Stimulated activated CD4-positive, alpha-beta T cell treated with anti-CD3 and anti-CD28 coated beads, Interleukin-2, amount 100 ng/mL, for 4 hours (primary cell): Measurements from ENCODE around the gene GPR42.
"Not testable (repeated sequence)": the region's sequence is repeated elsewhere in the genome, so short reads cannot be mapped to it uniquely, and the experiment has no call there.

Experiments used
- DNase-seq: peaks from one replicate; pipeline ENCODE4 v3.0.0-alpha.2; 2020; ENCODE audit warnings: low read depth

The GPR42 gene

DNA sequence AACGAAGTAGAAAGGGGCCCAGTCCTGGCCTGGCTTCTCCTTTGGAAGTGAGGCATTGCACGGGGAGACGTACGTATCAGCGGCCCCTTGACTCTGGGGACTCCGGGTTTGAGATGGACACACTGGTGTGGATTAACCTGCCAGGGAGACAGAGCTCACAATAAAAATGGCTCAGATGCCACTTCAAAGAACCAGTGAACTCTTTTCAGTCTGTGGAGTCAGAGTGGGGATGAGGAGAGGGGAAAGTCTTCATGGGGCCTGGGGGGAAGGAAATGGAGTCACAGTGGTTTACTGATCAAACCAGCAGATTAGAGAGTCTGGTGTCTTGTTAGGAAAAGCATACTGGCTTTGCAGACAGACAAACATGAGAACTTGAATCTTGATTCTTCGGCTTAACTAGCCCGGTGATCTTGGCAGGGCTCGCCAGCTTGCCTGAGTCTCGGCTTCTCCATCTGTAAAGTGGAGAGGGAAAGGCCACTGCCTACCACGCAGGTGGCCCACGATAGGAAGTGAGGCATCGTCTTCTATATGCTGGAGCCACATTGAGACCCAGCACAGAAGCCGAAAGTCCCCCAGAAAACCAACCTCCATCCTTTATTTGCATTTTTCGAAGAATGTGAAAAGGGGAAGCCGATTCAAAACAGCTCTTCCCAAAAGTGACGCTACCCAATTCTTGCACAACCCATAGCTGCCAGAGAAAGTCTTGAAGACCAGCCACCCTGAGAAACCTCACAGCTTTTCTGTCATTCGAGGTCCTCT is 23.5 kb upstream of the GPR42 start, which contains the start of gene FFAR1:
TSS of gene FFAR1 (plus strand) at position 732 of the 759 bp plus-strand sequence. CDS start 3,650 bp downstream, outside the sequence.
- DNase-seq, result no peak

GRCh38 chr19:35347930-35348298 is 23.0 kb upstream of the GPR42 start:
- DNase-seq, result no peak

GRCh38 chr19:35348911-35349611 is 21.8 kb upstream of the GPR42 start:
- DNase-seq, result no peak

GRCh38 chr19:35349614-35350521 is 21.0 kb upstream of the GPR42 start:
- DNase-seq, result no peak

- DNase-seq, result no peak
These were observed 20.3 kb upstream of the GPR42 start for GRCh38 chr19:35350591-35350990.

GRCh38 chr19:35351411-35352176 is 19.3 kb upstream of the GPR42 start:
- no peak for DNase-seq

DNA sequence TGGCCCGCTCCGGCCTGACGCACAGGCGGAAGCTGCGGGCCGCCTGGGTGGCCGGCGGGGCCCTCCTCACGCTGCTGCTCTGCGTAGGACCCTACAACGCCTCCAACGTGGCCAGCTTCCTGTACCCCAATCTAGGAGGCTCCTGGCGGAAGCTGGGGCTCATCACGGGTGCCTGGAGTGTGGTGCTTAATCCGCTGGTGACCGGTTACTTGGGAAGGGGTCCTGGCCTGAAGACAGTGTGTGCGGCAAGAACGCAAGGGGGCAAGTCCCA is 18.8 kb upstream of the GPR42 start:
- DNase-seq, result no peak

- peak; percentile 53 for DNase-seq
These were observed 18.2 kb upstream of the GPR42 start for GRCh38 chr19:35352448-35353304.

- no peak for DNase-seq
These were observed 17.2 kb upstream of the GPR42 start for GRCh38 chr19:35353635-35354034.

GRCh38 chr19:35354898-35355297 is 16.0 kb upstream of the GPR42 start:
- no peak for DNase-seq

DNA sequence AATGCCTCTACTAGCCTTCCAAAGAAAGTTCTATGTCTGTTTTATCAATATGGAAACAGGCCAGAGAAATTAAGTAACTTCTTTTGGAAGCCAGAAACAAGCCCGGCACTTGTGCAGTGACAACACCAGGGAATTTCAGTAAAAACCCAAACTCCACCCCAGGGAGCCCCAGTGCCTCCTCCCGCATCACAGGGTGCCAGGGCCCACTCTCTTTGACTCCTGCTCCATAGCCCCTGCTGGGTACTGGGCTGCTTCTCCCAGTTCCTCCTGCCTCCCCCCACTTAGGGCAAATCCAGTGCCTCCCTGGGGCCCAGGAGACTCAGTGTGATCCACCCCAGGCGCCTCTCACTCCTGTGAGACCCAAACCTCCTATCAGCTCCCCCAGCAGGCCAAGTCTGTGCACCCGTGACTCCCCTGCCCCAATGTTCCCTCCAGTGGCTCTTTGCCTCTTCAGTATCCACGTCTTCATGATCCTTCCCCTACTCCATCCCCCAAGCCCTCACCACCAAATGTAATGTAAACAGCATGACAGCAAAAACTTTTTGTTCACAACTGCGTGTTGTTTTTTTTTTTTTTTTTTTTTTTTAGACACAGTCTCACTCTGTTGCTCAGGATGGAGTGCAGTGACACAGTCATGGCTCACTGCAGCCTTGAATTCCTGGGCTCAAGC is 14.9 kb upstream of the GPR42 start:
- no peak for DNase-seq

DNA sequence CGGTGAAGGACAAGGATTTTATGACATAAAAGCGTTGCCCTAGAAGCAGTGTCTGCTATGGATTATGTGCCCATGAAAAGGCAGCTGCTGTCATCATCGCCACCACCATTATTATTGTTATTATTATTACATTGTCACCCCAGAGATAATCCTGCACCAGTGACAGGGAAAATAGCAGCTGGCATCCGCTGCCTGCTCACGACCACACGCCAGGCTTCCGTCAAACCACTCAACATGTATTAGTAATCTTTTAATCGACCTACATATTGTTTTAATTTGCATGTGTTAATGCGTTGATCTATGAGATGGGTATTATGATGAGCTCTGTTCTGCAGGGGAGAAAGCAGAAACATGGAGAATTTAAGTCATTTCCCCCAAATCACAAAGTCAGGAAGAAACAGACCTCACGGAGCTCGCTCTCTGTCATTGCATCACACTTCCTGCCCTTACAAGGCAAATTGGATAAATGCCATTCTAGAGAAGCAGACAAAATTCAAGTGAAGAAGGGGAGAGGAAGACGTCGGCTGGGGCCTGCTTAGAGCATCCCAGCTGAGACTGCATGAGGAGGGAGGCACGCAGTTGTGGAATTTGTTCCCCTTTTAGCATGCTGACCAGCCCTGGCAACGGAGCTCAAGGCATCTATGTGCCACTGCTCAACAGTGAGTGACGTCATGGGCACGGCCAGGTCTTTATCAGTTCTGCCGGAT is 12.8 kb upstream of the GPR42 start, which contains the start of gene FFAR3:
TSS of gene FFAR3 (plus strand) at position 594 of the 707 bp plus-strand sequence. CDS start 431 bp downstream, outside the sequence.
- no peak for DNase-seq

DNA sequence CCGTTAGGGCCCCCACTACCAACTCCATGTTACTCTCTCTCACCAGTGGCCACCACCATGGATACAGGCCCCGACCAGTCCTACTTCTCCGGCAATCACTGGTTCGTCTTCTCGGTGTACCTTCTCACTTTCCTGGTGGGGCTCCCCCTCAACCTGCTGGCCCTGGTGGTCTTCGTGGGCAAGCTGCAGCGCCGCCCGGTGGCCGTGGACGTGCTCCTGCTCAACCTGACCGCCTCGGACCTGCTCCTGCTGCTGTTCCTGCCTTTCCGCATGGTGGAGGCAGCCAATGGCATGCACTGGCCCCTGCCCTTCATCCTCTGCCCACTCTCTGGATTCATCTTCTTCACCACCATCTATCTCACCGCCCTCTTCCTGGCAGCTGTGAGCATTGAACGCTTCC is 12.0 kb upstream of the GPR42 start:
- not testable (repeated sequence) for DNase-seq

GRCh38 chr19:35359395-35359794 is 11.5 kb upstream of the GPR42 start:
- not testable (repeated sequence) for DNase-seq

DNA sequence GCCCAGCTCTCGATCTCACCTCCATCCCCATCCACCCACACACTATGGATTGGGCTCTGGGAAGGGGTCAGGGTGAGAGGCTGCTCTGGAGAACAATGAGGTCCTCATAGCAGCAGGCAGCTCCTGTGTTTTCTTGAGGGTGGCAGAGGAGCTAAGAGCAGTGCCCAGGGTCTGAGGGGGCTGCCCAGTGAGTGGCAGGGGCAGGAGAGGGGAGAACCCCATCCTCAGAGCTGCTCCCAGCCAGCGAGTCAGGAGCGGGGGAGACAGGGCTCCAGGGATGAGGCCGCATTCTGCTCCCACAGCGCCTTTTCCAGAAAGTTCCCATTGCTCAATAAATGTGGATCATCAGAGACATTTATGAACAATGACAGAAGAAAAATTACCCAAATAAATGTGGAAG is 10.8 kb upstream of the GPR42 start:
- not testable (repeated sequence) for DNase-seq

- DNase-seq, result no peak
These were observed 9.9 kb upstream of the GPR42 start for GRCh38 chr19:35360880-35361420.

GRCh38 chr19:35362261-35363000 is 8.4 kb upstream of the GPR42 start:
- no peak for DNase-seq

DNA sequence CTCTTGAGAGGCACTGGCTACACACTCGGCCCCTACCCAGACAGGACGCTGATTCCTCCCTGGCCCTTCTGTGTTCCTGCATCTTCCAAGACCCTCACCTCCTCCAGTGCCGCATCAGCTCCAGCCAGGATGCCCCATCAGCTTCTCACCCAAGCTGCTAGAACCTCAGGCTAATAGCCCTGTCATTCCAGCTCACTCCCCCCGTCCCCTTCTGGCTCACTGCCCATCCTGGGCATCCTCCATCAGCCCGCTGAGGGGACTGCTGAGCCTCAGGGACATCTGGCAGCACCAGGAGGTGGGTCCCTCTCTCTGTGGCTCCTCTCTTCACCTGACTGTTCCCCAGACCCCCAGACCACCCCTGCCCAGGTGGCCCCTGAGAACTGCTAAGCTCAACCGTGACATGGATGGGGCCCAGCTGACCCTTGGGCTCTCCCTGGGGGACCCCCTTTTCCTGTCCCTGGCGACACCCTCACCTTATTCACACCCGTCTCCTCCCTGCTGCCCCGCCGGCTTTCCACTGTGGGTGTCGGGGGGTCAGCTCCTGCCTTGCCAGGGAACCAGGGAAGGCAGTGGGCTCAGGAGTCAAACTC is 7.8 kb upstream of the GPR42 start:
- DNase-seq, result no peak
